IMR-90 (cell line): Measurements from ENCODE around the gene NECTIN2. TPM values are rescaled to one million over a fixed set of nuclear protein-coding genes. Genes with fewer than 3 reads are reported as not detected.
"Not testable (repeated sequence)": the region's sequence is repeated elsewhere in the genome, so short reads cannot be mapped to it uniquely, and the experiment has no call there.

Experiments used
- ATAC-seq: fragments of 200-7000 bp; cut with Tn5 transposase; 2 replicates; pipeline ENCODE4 v1.9.1; 2020; ENCODE audit warnings: low read depth, mild to moderate bottlenecking, moderate library complexity
- BruUV-seq: library from RNA; stranded (reverse); fragments of 400-500 nt; replicated peaks from 2 replicates; lab custom pipeline; 2021; lab: Mats Ljungman, UMichigan
- CTCF ChIA-PET: fragments of 300-600 bp; formaldehyde crosslinking; extraction: SDS; loops from one replicate; lab custom pipeline; 2021; ENCODE audit warnings: antibody characterized with exemption; lab: Yijun Ruan, JAX
- POLR2A ChIA-PET: fragments of 300-600 bp; sonication (Branson Sonifier 250); formaldehyde crosslinking; loops from one replicate; lab custom pipeline; 2022; ENCODE audit warnings: antibody characterized with exemption; ENCODE audit not compliant: unreplicated experiment; lab: Charles Lee
- DNase-seq: peaks from one replicate; pipeline ENCODE4 v3.0.0; 2013
- H2AFZ ChIP-seq: replicated peaks from 2 replicates; pipeline ENCODE3; 2013; ENCODE audit warnings: low read length, mild to moderate bottlenecking; ENCODE audit not compliant: poor library complexity
- H2AK5ac ChIP-seq: 2 replicates; pipeline ENCODE4 v1.6.1; 2013; ENCODE audit warnings: low read depth, low read length, inconsistent platforms
- H2AK9ac ChIP-seq: replicated peaks from 2 replicates; pipeline ENCODE3; 2013; ENCODE audit warnings: mild to moderate bottlenecking, low read depth, low read length, moderate library complexity; ENCODE audit not compliant: poor library complexity
- H2BK120ac ChIP-seq: 2 replicates; pipeline ENCODE4 v1.6.1; 2013; ENCODE audit warnings: low read depth, low read length, inconsistent platforms
- H2BK15ac ChIP-seq: 3 replicates; pipeline ENCODE4 v1.6.1; 2013; ENCODE audit warnings: low read depth, low read length, inconsistent platforms
- H2BK20ac ChIP-seq: 2 replicates; pipeline ENCODE4 v1.6.1; 2013; ENCODE audit warnings: low read depth, mild to moderate bottlenecking, inconsistent platforms, low read length, moderate library complexity
- H2BK5ac ChIP-seq: 2 replicates; pipeline ENCODE4 v1.6.1; 2013; ENCODE audit warnings: mild to moderate bottlenecking, low read depth, low read length, inconsistent platforms; ENCODE audit not compliant: poor library complexity, severe bottlenecking
- H3K14ac ChIP-seq: replicated peaks from 2 replicates; pipeline ENCODE4 v1.6.1; 2013; ENCODE audit warnings: low read depth, low read length, inconsistent platforms
- H3K18ac ChIP-seq: 2 replicates; pipeline ENCODE4 v1.6.1; 2013; ENCODE audit warnings: low read depth, low read length, control low read depth
- H3K23ac ChIP-seq: 2 replicates; pipeline ENCODE4 v1.6.1; 2013; ENCODE audit warnings: low read depth, low read length, inconsistent platforms
- H3K27ac ChIP-seq: 2 replicates; pipeline ENCODE4 v1.5.1; 2013; ENCODE audit warnings: mild to moderate bottlenecking, control low read depth, low read length; ENCODE audit not compliant: insufficient read depth
- H3K27me3 ChIP-seq: 2 replicates; pipeline ENCODE4 v1.6.1; 2013; ENCODE audit warnings: low read length; ENCODE audit not compliant: control insufficient read depth, insufficient read depth
- H3K36me3 ChIP-seq: 2 replicates; pipeline ENCODE4 v1.6.1; 2013; ENCODE audit warnings: low read length, mixed read lengths; ENCODE audit not compliant: control insufficient read depth, insufficient read depth
- H3K4ac ChIP-seq: 2 replicates; pipeline ENCODE4 v1.6.1; 2013; ENCODE audit warnings: low read depth, low read length, inconsistent platforms
- H3K4me1 ChIP-seq: 2 replicates; pipeline ENCODE4 v1.6.1; 2013; ENCODE audit warnings: low read length, mixed read lengths; ENCODE audit not compliant: control insufficient read depth, insufficient read depth
- H3K4me2 ChIP-seq: 2 replicates; pipeline ENCODE4 v1.6.1; 2013; ENCODE audit warnings: low read depth, mild to moderate bottlenecking, control low read depth, low read length, moderate library complexity
- H3K4me3 ChIP-seq: 2 replicates; pipeline ENCODE4 v1.5.1; 2013; ENCODE audit warnings: low read depth, mild to moderate bottlenecking, control low read depth, low read length, moderate library complexity; ENCODE audit not compliant: insufficient read depth
- H3K56ac ChIP-seq: 2 replicates; pipeline ENCODE4 v1.6.1; 2013; ENCODE audit warnings: low read length, inconsistent platforms; ENCODE audit not compliant: insufficient read depth; ENCODE audit errors: extremely low read depth
- H3K79me1 ChIP-seq, 2 experiments: 2 replicates each; pipeline ENCODE4 v1.6.1; 2013; ENCODE audit warnings: low read length in 2 of 2, inconsistent platforms in 1 of 2, low read depth in 1 of 2
- H3K9ac ChIP-seq: 2 replicates; pipeline ENCODE4 v1.6.1; 2013; ENCODE audit warnings: low read depth, low read length, control low read depth
- H3K9me1 ChIP-seq: 2 replicates; pipeline ENCODE4 v1.6.1; 2013; ENCODE audit warnings: low read length, inconsistent platforms; ENCODE audit not compliant: insufficient read depth
- H3K9me3 ChIP-seq: 2 replicates; pipeline ENCODE4 v1.6.1; 2013; ENCODE audit warnings: low read length; ENCODE audit not compliant: control insufficient read depth, insufficient read depth
- H4K20me1 ChIP-seq: 2 replicates; pipeline ENCODE4 v1.6.1; 2013; ENCODE audit warnings: low read length, inconsistent platforms; ENCODE audit not compliant: insufficient read depth
- H4K5ac ChIP-seq: 2 replicates; pipeline ENCODE4 v1.6.1; 2013; ENCODE audit warnings: mild to moderate bottlenecking, low read depth, low read length, control low read depth
- H4K8ac ChIP-seq, 2 experiments: 2 replicates each; pipeline ENCODE4 v1.6.1; 2013; ENCODE audit warnings: low read depth in 2 of 2, low read length in 2 of 2, control low read depth in 1 of 2, inconsistent platforms in 1 of 2
- H4K91ac ChIP-seq: 2 replicates; pipeline ENCODE4 v1.6.1; 2013; ENCODE audit warnings: low read depth, low read length, inconsistent platforms; ENCODE audit not compliant: insufficient read depth
- WGBS, 2 experiments: methylation state at CpG; one replicate each; pipeline versions ENCODE4 v1.1.5 to v1.1.7; 2013; ENCODE audit warnings: missing lambda C conversion rate in 2 of 2; ENCODE audit not compliant: insufficient read length in 1 of 2; ENCODE audit errors: extremely low coverage in 2 of 2; 5-methylcytosine and 5-hydroxymethylcytosine counted together
- dilution Hi-C: fragments of 300-500 bp; cut with HindIII; formaldehyde crosslinking; loops from one replicate; pipeline ENCODE4 v1.14.3; 2018; ENCODE audit warnings: low sequenced_read_pairs; ENCODE audit not compliant: unreplicated experiment
- in situ Hi-C: fragments of 300-500 bp; cut with MboI; formaldehyde crosslinking; loops from 3 replicates; pipeline ENCODE4 v1.14.3; 2019; ENCODE audit warnings: low sequenced_read_pairs, inconsistent platforms, mixed read lengths
- intact Hi-C: fragments of 100-400 bp; cut with micrococcal nuclease; formaldehyde crosslinking; loops from 2 replicates; pipeline ENCODE4 v1.10.0; 2022
- polyA plus RNA-seq, 3 experiments: library from polyadenylated mRNA; depleted of rRNA; stranded (reverse); fragments of >200 nt; gene quantifications; 2 replicates each; pipeline ENCODE4 v1.2.3, GENCODE V29; 2012; ENCODE audit warnings: low replicate concordance in 1 of 3
- total RNA-seq: library from RNA; depleted of rRNA; stranded (reverse); fragments of >200 nt; gene quantifications from 2 replicates; pipeline ENCODE4 v1.2.3, GENCODE V29; 2012

NECTIN2 gene
- total and polyA plus RNA-seq, 2 of the 4 experiments (the other 2 are of a cell fraction): 77.8 to 170 TPM

DNA sequence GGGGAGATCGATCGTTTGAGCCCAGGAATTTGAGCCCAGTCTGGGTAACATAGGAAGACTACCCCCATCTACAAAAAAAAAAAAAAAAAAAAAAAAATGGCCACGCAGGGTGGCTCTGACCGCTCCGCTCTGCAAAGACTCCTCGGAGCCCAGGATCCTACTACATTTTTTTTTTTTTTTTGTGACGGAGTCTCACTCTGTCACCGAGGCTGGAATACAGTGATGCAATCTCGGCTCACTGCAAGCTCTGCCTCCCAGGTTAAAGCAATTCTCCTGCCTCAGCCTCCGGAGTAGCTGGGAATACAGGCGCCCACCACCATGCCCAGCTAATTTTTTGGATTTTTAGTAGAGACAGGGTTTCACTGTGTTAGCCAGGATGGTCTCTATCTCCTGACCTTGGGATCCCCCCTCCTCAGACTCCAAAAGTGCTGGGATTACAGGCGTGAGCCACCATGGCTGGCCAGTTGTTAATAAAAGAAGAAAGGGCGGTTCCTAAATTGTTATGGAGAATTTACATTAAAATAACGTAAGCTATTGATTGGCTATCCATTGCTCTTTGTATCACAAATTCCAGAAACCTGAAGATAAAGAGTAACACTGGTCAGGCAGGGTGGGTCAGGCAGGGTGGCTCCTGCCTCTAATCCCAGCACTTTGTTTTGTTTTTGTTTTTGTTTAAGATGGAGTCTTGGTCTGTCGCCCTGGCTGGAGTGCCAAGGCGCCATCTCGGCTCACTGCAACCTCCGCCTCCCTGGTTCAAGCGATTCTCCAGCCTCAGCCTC is 36.7 kb downstream of the NECTIN2 start:
- H4K5ac ChIP-seq, H3K4me3 ChIP-seq, H4K20me1 ChIP-seq, dilution Hi-C loops, H3K9me1 ChIP-seq, H3K9me3 ChIP-seq, H2BK120ac ChIP-seq, intact Hi-C loops, H4K8ac ChIP-seq, H3K18ac ChIP-seq, DNase-seq, BruUV-seq, H3K4me2 ChIP-seq, H2BK5ac ChIP-seq, CTCF ChIA-PET, H3K27me3 ChIP-seq, H4K91ac ChIP-seq, POLR2A ChIA-PET, in situ Hi-C loops, H3K14ac ChIP-seq, ATAC-seq, H3K56ac ChIP-seq, H3K27ac ChIP-seq, H3K4me1 ChIP-seq, H3K23ac ChIP-seq, H2AFZ ChIP-seq, H3K4ac ChIP-seq, H2AK5ac ChIP-seq, H2BK20ac ChIP-seq, H2AK9ac ChIP-seq, H2BK15ac ChIP-seq, H3K9ac ChIP-seq: not testable (repeated sequence)
- Histone ChIP-seq H3K79me1 (peaks cover 8 to 39% of the 10 kb centered on the region in 2 experiments), H3K36me3 (peaks cover 51% of the 10 kb centered on the region)
- WGBS, 2 experiments: 91% methylated on average over 4 of the region's 19 CpGs; no CpG with 5 or more reads in 1 of the 2 experiments
